Measurements from ENCODE around the gene SLC12A4. TPM values are rescaled to one million over a fixed set of nuclear protein-coding genes. Genes with fewer than 3 reads are reported as not detected.

The SLC12A4 gene
- total and polyA plus RNA-seq, 2 of the 13 experiments (the other 11 are each of a cell fraction or from before 2014, with no cell fraction given) = 65.1 to 84.3 TPM

DNA sequence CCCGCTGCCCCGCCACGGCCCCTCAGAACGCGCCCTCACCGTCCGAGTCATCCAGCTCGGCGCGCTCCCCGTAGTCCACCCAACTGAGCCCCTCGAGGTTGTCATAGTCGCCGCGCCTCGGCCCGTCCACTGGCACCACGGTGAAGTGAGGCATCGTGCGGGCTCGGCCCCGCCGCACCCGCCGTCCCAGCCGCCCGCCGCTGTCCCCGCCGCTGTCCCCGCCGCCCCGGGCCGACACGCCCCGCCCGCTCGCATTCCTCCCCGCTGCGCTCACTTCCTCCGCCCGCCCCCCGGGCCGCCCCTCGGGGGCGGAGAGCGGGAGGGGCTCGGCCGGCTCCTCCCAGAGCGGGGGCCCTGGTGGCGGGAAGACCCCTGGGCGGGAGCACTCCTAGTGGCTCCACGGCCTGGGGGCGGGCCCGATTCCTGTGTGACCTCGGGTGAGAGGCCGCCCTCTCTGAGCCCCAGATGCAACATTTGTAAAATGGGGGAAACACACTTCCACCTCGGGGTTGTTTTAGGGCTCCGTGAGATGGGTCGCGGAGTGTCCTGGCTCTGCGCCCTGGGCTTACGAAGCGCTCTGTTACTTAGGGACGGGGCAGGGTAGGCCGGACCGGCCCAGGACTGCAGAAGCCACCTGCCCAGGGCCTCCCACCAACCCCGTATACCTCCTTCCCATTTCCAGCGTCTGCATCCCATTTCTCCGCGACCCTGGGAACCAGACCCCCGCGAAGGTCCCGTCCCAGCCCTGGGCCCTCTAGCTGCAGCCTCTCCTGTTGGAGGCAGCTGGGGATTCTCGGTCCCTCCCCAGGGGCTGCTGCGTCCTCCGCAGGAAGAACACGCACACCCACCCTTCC lies at the start of gene SLC12A4 (continued):
- TF ChIP-seq, protein P1, sequence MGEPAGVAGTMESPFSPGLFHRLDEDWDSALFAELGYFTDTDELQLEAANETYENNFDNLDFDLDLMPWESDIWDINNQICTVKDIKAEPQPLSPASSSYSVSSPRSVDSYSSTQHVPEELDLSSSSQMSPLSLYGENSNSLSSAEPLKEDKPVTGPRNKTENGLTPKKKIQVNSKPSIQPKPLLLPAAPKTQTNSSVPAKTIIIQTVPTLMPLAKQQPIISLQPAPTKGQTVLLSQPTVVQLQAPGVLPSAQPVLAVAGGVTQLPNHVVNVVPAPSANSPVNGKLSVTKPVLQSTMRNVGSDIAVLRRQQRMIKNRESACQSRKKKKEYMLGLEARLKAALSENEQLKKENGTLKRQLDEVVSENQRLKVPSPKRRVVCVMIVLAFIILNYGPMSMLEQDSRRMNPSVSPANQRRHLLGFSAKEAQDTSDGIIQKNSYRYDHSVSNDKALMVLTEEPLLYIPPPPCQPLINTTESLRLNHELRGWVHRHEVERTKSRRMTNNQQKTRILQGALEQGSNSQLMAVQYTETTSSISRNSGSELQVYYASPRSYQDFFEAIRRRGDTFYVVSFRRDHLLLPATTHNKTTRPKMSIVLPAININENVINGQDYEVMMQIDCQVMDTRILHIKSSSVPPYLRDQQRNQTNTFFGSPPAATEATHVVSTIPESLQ (CRISPR knock-in tag; conservative IDR thresholded peaks at IDR 0.05) = no peak; the same call in 1 of the 2 replicates
- TF ChIP-seq, protein P2, sequence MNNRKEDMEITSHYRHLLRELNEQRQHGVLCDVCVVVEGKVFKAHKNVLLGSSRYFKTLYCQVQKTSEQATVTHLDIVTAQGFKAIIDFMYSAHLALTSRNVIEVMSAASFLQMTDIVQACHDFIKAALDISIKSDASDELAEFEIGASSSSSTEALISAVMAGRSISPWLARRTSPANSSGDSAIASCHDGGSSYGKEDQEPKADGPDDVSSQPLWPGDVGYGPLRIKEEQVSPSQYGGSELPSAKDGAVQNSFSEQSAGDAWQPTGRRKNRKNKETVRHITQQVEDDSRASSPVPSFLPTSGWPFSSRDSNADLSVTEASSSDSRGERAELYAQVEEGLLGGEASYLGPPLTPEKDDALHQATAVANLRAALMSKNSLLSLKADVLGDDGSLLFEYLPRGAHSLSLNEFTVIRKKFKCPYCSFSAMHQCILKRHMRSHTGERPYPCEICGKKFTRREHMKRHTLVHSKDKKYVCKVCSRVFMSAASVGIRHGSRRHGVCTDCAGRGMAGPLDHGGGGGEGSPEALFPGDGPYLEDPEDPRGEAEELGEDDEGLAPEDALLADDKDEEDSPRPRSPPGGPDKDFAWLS (CRISPR knock-in tag; IDR thresholded peaks at IDR 0.05; ENCODE audit: borderline replicate concordance) = no peak
- 0 out of 2 replicates have a peak, but pooled peaks have one; percentile 36 for TF ChIP-seq TEF (CRISPR knock-in tag; IDR thresholded peaks at IDR 0.05)
- TF ChIP-seq, protein P3, sequence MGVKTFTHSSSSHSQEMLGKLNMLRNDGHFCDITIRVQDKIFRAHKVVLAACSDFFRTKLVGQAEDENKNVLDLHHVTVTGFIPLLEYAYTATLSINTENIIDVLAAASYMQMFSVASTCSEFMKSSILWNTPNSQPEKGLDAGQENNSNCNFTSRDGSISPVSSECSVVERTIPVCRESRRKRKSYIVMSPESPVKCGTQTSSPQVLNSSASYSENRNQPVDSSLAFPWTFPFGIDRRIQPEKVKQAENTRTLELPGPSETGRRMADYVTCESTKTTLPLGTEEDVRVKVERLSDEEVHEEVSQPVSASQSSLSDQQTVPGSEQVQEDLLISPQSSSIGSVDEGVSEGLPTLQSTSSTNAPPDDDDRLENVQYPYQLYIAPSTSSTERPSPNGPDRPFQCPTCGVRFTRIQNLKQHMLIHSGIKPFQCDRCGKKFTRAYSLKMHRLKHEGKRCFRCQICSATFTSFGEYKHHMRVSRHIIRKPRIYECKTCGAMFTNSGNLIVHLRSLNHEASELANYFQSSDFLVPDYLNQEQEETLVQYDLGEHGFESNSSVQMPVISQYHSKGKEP (CRISPR knock-in tag; IDR thresholded peaks at IDR 0.05) = no peak; the same call in 1 of the 2 replicates
- TF ChIP-seq TBL1XR1 (IDR thresholded peaks at IDR 0.05; ENCODE audit: borderline replicate concordance, low read length, partially characterized antibody) = no peak
- TF ChIP-seq NFIC (IDR thresholded peaks at IDR 0.05; ENCODE audit: low read length) = no peak
- TF ChIP-seq, protein P4, sequence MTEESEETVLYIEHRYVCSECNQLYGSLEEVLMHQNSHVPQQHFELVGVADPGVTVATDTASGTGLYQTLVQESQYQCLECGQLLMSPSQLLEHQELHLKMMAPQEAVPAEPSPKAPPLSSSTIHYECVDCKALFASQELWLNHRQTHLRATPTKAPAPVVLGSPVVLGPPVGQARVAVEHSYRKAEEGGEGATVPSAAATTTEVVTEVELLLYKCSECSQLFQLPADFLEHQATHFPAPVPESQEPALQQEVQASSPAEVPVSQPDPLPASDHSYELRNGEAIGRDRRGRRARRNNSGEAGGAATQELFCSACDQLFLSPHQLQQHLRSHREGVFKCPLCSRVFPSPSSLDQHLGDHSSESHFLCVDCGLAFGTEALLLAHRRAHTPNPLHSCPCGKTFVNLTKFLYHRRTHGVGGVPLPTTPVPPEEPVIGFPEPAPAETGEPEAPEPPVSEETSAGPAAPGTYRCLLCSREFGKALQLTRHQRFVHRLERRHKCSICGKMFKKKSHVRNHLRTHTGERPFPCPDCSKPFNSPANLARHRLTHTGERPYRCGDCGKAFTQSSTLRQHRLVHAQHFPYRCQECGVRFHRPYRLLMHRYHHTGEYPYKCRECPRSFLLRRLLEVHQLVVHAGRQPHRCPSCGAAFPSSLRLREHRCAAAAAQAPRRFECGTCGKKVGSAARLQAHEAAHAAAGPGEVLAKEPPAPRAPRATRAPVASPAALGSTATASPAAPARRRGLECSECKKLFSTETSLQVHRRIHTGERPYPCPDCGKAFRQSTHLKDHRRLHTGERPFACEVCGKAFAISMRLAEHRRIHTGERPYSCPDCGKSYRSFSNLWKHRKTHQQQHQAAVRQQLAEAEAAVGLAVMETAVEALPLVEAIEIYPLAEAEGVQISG (CRISPR knock-in tag; IDR thresholded peaks at IDR 0.05) = peak; percentile 62
- TF ChIP-seq HDAC2 (CRISPR knock-in tag; IDR thresholded peaks at IDR 0.05) = peak; percentile 94
- TF ChIP-seq ZKSCAN8 (CRISPR knock-in tag; IDR thresholded peaks at IDR 0.05; ENCODE audit: borderline replicate concordance) = peak; percentile 61; the same call in 1 of the 2 replicates
- no peak for TF ChIP-seq DBP (CRISPR knock-in tag; IDR thresholded peaks at IDR 0.05; ENCODE audit: not compliant biosample characterization)
- peak; percentile 33; the same call in 1 of the 2 replicates for TF ChIP-seq KMT2B (CRISPR knock-in tag; IDR thresholded peaks at IDR 0.05)
- TF ChIP-seq RARG (CRISPR knock-in tag; IDR thresholded peaks at IDR 0.05; ENCODE audit: low read depth) = 0 out of 2 replicates have a peak, but pooled peaks have one; percentile 6
- no peak; the same call in 1 of the 2 replicates for TF ChIP-seq ZNF790 (CRISPR knock-in tag; IDR thresholded peaks at IDR 0.05; ENCODE audit: borderline replicate concordance)
- no peak for TF ChIP-seq ZBTB20 (CRISPR knock-in tag; IDR thresholded peaks at IDR 0.05; ENCODE audit: borderline replicate concordance, low read depth)
- peak; percentile 26; the same call in 1 of the 2 replicates for TF ChIP-seq ZNF792 (CRISPR knock-in tag; IDR thresholded peaks at IDR 0.05)
- peak; percentile 65 for TF ChIP-seq ZMYM4 (CRISPR knock-in tag; IDR thresholded peaks at IDR 0.05)
- no peak for TF ChIP-seq ZNF761 (CRISPR knock-in tag; conservative IDR thresholded peaks at IDR 0.05)
- peak; percentile 29 for TF ChIP-seq MYC (CRISPR knock-in tag; IDR thresholded peaks at IDR 0.05; ENCODE audit: borderline replicate concordance)
